GM23248 (cell line): Measurements from ENCODE around the gene DYSF. TPM values are rescaled to one million over a fixed set of nuclear protein-coding genes. Genes with fewer than 3 reads are reported as not detected.

ENCODE experiments used
- DNase-seq: peaks from one replicate; pipeline ENCODE4 v3.0.0-alpha.2; 2015
- H2AFZ ChIP-seq: fragments of 200-600 bp; sonication (generic); 2 replicates; pipeline ENCODE4 v1.6.1; 2016; ENCODE audit warnings: antibody characterized with exemption
- H3F3A ChIP-seq: fragments of 200-600 bp; sonication (generic); 2 replicates; pipeline ENCODE4 v1.6.1; 2016; ENCODE audit warnings: mild to moderate bottlenecking, antibody characterized with exemption, mixed run types; ENCODE audit not compliant: insufficient read depth
- H3K27ac ChIP-seq: fragments of 200-600 bp; sonication (generic); 2 replicates; pipeline ENCODE4 v1.5.1; 2016; ENCODE audit warnings: mild to moderate bottlenecking
- H3K27me3 ChIP-seq: fragments of 200-600 bp; sonication (generic); replicated peaks from 2 replicates; pipeline ENCODE4 v1.6.1; 2016; ENCODE audit warnings: mild to moderate bottlenecking; ENCODE audit not compliant: insufficient read depth
- H3K36me3 ChIP-seq: fragments of 200-600 bp; sonication (generic); 2 replicates; pipeline ENCODE4 v1.6.1; 2016; ENCODE audit warnings: low read depth, mild to moderate bottlenecking
- H3K4me1 ChIP-seq: fragments of 200-600 bp; sonication (generic); 2 replicates; pipeline ENCODE4 v1.6.1; 2016; ENCODE audit warnings: mild to moderate bottlenecking; ENCODE audit not compliant: insufficient read depth
- H3K4me2 ChIP-seq: fragments of 200-600 bp; sonication (generic); one replicate; pipeline ENCODE4 v1.6.1; 2016; ENCODE audit warnings: mild to moderate bottlenecking; ENCODE audit not compliant: unreplicated experiment
- H3K4me3 ChIP-seq: fragments of 200-600 bp; sonication (generic); 2 replicates; pipeline ENCODE4 v1.5.1; 2016; ENCODE audit warnings: mild to moderate bottlenecking
- H3K79me2 ChIP-seq: fragments of 200-600 bp; sonication (generic); 2 replicates; pipeline ENCODE4 v1.6.1; 2016; ENCODE audit warnings: mild to moderate bottlenecking; ENCODE audit not compliant: insufficient read depth
- H3K9ac ChIP-seq: fragments of 200-600 bp; sonication (generic); 2 replicates; pipeline ENCODE4 v1.6.1; 2016; ENCODE audit warnings: mild to moderate bottlenecking
- H3K9me2 ChIP-seq: fragments of 200-600 bp; sonication (generic); 2 replicates; pipeline ENCODE4 v1.6.1; 2016; ENCODE audit warnings: mixed run types, mild to moderate bottlenecking, moderate library complexity; ENCODE audit not compliant: insufficient read depth
- H3K9me3 ChIP-seq: fragments of 200-600 bp; sonication (generic); one replicate; pipeline ENCODE4 v1.6.1; 2017; ENCODE audit warnings: low read depth
- H4K20me1 ChIP-seq: fragments of 200-600 bp; sonication (generic); 2 replicates; pipeline ENCODE4 v1.6.0; 2016; ENCODE audit not compliant: insufficient read depth
- EZH2 ChIP-seq: fragments of 200-600 bp; sonication (generic); IDR thresholded peaks from 2 replicates; pipeline ENCODE4 v1.6.1; 2018; ENCODE audit warnings: antibody characterized with exemption, mild to moderate bottlenecking; ENCODE audit not compliant: insufficient read depth, poor library complexity, severe bottlenecking
- EZH2phosphoT487 ChIP-seq: fragments of 200-600 bp; sonication (generic); IDR thresholded peaks from 2 replicates; pipeline ENCODE4 v1.6.1; 2018; ENCODE audit warnings: antibody characterized with exemption, moderate library complexity, mild to moderate bottlenecking, low read depth; ENCODE audit not compliant: insufficient read depth
- WGBS, 2 experiments: methylation state at CpG; one replicate each; pipeline ENCODE4 v1.1.6; 2015 to 2017; ENCODE audit warnings: low lambda C conversion rate in 2 of 2, low coverage in 1 of 2; ENCODE audit errors: missing lambda C conversion rate in 2 of 2; 5-methylcytosine and 5-hydroxymethylcytosine counted together
- in situ Hi-C: fragments of 300-500 bp; cut with MboI; formaldehyde crosslinking; loops from 2 replicates; pipeline ENCODE4 v1.15.0; 2020
- polyA plus RNA-seq: library from polyadenylated mRNA; unstranded; fragments of >200 nt; fragmentation: Nextera tagmentation; extraction: Ambion mirVana; gene quantifications from 2 replicates; pipeline ENCODE4 v1.2.1, GENCODE V29; 2016
- total RNA-seq: library from RNA; depleted of rRNA; stranded (reverse); fragments of >200 nt; shearing (Covaris generic); gene quantifications from 2 replicates; pipeline ENCODE4 v1.2.3, GENCODE V29; 2014

DYSF gene
- total and polyA plus RNA-seq, 2 experiments from 2014 or later: 0.25 to 0.54 TPM

DNA sequence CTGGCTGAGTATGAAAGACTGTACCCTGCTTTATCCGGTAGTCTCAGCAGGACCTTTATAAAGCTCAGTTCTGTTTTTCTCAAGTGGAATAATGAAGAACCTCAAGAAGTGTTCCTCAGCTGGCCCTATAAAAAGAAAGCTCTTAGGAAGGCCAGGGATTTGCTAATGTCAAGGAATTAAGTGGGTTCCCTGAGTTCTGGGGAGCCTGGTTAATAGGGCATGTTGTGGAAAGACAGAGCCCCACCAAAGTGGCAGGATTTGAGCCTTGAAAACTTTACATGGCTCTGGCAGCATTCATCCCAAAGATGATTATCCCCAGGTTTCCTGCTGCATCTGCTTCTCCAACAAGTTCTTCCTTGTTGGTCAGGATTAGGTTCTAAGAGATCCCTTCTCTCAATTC, 6.9 kb upstream of the DYSF start:
- Histone ChIP-seq H3K9ac (no peak overlapping the region), H4K20me1 (no peaks in the 10 kb centered on the region), H3K79me2 (no peaks in the 10 kb centered on the region), H2AFZ (no peak overlapping the region), H3K4me3 (no peak overlapping the region), H3K9me3 (no peaks in the 10 kb centered on the region), H3K4me2 (no peak overlapping the region), H3K27ac (no peak overlapping the region), H3F3A (0 out of 2 replicates have a peak, but pooled peaks cover 3% of the 10 kb centered on the region), H3K9me2 (no peaks in the 10 kb centered on the region), H3K4me1 (no peaks in the 10 kb centered on the region), H3K36me3 (peaks cover 9% of the 10 kb centered on the region), H3K27me3 (no peaks in the 10 kb centered on the region)
- WGBS, 2 experiments: 96 to 100% methylated on average over 1 of the region's 1 CpG
- TF ChIP-seq EZH2phosphoT487 (no peak), EZH2 (no peak)
- in situ Hi-C loops: no loop called here
- DNase-seq: no peak

DNA sequence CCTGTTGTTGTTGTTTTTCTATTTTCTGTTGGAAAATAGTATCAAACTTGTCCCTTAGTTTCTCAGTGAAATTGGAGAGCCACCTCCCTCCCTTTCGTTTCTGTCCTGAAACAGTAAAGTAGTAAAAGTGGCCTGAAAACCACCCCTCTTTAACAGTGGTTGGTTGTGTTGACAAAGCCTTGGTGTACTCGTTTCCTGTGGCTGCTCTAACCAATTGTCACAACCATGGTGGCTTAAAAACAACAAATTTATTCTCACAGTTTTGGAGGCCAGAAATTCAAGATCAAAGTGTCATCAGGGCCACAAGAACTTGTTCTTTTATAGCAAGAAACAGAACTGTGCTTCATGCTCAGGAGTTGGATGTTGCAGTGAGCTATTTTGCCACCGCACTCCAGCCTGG, 4.0 kb upstream of the DYSF start:
- 0 out of 2 replicates have a peak, but pooled peaks cover 3% of the 10 kb centered on the region for H3F3A ChIP-seq
- in situ Hi-C loops: no loop called here
- H3K9me3 ChIP-seq: no peaks in the 10 kb centered on the region
- no peaks in the 10 kb centered on the region for H3K79me2 ChIP-seq
- peaks cover 10% of the 10 kb centered on the region; the same call in 1 of the 2 replicates for H3K4me1 ChIP-seq
- H3K9ac ChIP-seq: no peak overlapping the region
- H3K27me3 ChIP-seq: peaks cover 6% of the 10 kb centered on the region; the same call in 1 of the 2 replicates
- DNase-seq: no peak
- H3K36me3 ChIP-seq: no peaks in the 10 kb centered on the region
- no peak overlapping the region for H3K27ac ChIP-seq
- TF ChIP-seq EZH2 (no peak), EZH2phosphoT487 (no peak)
- WGBS, 2 experiments: 49 to 53% methylated on average over 3 of the region's 3 CpGs
- H3K9me2 ChIP-seq: no peaks in the 10 kb centered on the region
- H3K4me2 ChIP-seq: no peak overlapping the region
- no peak overlapping the region for H3K4me3 ChIP-seq
- H4K20me1 ChIP-seq: no peaks in the 10 kb centered on the region
- no peak overlapping the region for H2AFZ ChIP-seq

DNA sequence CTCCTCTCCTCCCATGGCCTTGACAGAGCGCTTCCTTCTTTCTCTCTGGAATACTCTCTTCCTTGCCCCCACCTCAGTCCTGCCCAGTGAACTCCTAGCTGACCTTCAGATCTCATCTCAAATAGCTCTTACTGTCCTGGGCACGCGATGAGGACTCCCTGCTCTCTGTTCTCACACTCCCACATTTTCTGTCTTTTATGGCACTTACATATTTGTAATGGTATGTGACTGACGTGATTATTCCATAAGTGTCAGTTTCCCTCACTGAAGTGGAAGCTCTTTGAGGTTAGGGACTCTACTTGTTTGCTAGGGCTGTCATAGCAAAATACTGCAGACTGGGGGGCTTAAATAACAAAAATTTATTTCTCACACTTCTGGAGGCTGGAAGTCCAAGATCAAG, 1.7 kb upstream of the DYSF start:
- H3K4me1 ChIP-seq: peaks cover 10% of the 10 kb centered on the region; the same call in 1 of the 2 replicates
- H3K27me3 ChIP-seq: peaks cover 10% of the 10 kb centered on the region; the same call in 1 of the 2 replicates
- H3K79me2 ChIP-seq: no peaks in the 10 kb centered on the region
- H2AFZ ChIP-seq: no peak overlapping the region
- H4K20me1 ChIP-seq: no peaks in the 10 kb centered on the region
- no peaks in the 10 kb centered on the region for H3F3A ChIP-seq
- H3K4me2 ChIP-seq: no peak overlapping the region
- DNase-seq: peak; percentile 18
- no peak overlapping the region for H3K4me3 ChIP-seq
- H3K9ac ChIP-seq: no peak overlapping the region
- no peaks in the 10 kb centered on the region for H3K36me3 ChIP-seq
- H3K9me3 ChIP-seq: no peaks in the 10 kb centered on the region
- H3K9me2 ChIP-seq: no peaks in the 10 kb centered on the region
- H3K27ac ChIP-seq: no peak overlapping the region
- no peak for TF ChIP-seq EZH2
- TF ChIP-seq EZH2phosphoT487: no peak
- in situ Hi-C loops: no loop called here
- 80 to 83% methylated on average over 4 of the region's 4 CpGs for WGBS, 2 experiments

DNA sequence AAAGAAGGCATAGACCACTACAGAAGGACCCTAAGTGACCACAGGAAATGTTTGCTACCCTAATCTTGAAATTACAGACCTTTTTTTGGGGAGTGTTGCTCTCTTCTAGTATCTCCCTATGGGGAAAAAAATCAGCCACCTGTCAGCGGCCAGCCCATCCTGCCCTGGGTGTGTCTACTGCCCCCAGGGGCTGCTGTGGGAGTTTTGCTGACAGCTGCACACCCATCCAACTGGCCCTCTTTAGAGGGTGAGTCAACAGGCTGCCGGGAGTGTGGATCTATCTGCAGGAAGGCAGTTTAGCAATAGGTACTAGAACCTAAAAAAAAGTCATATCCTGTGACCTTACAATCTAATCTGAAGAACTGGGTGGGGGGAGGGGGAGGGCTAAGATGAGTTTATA, 796 bp upstream of the DYSF start:
- 47 to 53% methylated on average over 2 of the region's 2 CpGs for WGBS, 2 experiments
- Histone ChIP-seq H3K4me2 (peak overlapping the region; percentile 69), H3K79me2 (no peaks in the 10 kb centered on the region), H3F3A (no peaks in the 10 kb centered on the region), H3K27ac (no peak overlapping the region), H4K20me1 (no peaks in the 10 kb centered on the region), H3K4me1 (peaks cover 10% of the 10 kb centered on the region; the same call in 1 of the 2 replicates), H3K9me3 (no peaks in the 10 kb centered on the region), H3K4me3 (0 out of 2 replicates have a peak overlapping the region, but pooled peaks have one; percentile 67), H3K9ac (no peak overlapping the region), H3K27me3 (peaks cover 10% of the 10 kb centered on the region; the same call in 1 of the 2 replicates), H3K36me3 (no peaks in the 10 kb centered on the region), H3K9me2 (no peaks in the 10 kb centered on the region), H2AFZ (peak overlapping the region; percentile 80; the same call in 1 of the 2 replicates)
- DNase-seq: peak; percentile 65
- TF ChIP-seq EZH2phosphoT487 (no peak), EZH2 (no peak)
- in situ Hi-C loops: no loop called here
